LNCaP clone FGC (cell line): Measurements from ENCODE around the gene HADHB.

ENCODE experiments used
- DNase-seq: peaks from one replicate; pipeline ENCODE4 v3.0.0-alpha.2; 2011; ENCODE audit warnings: low read depth
- H3K4me3 ChIP-seq: 2 replicates; pipeline ENCODE4 v1.5.1; 2011; ENCODE audit warnings: mild to moderate bottlenecking, low read depth, low read length, control low read depth
- TF ChIP-seq, protein P1 (sequence below): IDR thresholded peaks from 2 replicates; pipeline ENCODE4 v1.5.1; 2012; ENCODE audit warnings: mild to moderate bottlenecking; ENCODE audit not compliant: control insufficient read depth, insufficient read depth; ENCODE audit errors: extremely low read depth

HADHB gene

DNA sequence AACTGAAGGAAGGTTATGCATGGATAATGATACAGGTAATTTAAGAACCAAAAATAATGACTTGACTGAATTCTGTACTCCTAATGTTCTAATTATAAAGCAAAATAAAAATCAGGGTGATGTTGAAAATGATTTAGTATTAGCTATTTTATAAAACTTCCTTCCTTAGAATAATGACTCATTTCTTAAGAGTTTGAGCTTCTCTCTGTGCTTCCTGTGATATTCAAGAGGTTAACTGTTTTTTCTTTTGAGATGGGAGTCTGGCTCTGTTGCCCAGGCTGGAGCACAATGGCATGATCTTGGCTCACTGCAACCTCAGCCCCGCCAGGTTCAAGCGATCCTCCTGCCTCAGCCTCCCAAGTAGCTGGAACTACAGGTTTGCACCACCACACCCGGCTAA is 15.1 kb upstream of the HADHB start:
- no peak for DNase-seq
- no peak overlapping the region for H3K4me3 ChIP-seq
- TF ChIP-seq, protein P1, sequence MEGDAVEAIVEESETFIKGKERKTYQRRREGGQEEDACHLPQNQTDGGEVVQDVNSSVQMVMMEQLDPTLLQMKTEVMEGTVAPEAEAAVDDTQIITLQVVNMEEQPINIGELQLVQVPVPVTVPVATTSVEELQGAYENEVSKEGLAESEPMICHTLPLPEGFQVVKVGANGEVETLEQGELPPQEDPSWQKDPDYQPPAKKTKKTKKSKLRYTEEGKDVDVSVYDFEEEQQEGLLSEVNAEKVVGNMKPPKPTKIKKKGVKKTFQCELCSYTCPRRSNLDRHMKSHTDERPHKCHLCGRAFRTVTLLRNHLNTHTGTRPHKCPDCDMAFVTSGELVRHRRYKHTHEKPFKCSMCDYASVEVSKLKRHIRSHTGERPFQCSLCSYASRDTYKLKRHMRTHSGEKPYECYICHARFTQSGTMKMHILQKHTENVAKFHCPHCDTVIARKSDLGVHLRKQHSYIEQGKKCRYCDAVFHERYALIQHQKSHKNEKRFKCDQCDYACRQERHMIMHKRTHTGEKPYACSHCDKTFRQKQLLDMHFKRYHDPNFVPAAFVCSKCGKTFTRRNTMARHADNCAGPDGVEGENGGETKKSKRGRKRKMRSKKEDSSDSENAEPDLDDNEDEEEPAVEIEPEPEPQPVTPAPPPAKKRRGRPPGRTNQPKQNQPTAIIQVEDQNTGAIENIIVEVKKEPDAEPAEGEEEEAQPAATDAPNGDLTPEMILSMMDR, result no peak

DNA sequence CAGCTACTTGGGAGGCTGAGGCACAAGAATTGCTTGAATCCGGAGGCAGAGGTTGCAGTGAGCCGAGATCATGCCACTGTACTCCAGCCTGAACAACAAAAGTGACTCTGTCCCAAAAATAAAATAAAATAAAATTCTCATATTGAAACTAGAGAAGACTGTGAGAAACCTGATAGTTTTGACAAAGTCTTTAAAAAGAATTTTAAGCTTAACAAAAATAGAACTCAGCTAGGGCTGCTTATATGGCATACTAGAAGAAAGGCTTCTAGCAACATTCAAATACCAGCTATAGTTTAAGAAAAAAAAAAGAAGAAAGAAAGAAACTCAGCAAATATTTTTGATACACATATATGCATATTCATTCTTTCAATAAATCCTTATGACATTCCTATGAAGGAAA is 13.9 kb upstream of the HADHB start:
- no peak overlapping the region for H3K4me3 ChIP-seq
- TF ChIP-seq, protein P1, result no peak
- DNase-seq, result no peak

DNA sequence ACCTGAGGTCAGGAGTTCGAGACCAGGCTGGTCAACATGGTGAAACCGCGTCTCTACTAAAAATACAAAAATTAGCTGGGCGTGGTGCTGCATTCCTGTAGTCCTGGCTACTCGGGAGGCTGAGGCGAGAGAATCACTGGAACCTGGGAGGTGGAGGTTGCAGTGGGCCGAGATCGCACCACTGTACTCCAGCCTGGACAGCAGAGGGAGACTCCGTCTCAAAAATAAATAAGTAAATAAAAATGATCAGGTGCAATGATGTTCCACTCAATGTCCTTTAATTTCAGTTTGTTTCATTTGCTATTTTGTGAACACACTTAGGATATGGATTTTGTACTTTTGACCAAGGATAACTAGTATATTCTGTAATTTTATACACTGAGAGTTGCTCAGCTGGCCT is 9.7 kb upstream of the HADHB start:
- DNase-seq, result no peak
- TF ChIP-seq, protein P1, result peak; percentile 47

DNA sequence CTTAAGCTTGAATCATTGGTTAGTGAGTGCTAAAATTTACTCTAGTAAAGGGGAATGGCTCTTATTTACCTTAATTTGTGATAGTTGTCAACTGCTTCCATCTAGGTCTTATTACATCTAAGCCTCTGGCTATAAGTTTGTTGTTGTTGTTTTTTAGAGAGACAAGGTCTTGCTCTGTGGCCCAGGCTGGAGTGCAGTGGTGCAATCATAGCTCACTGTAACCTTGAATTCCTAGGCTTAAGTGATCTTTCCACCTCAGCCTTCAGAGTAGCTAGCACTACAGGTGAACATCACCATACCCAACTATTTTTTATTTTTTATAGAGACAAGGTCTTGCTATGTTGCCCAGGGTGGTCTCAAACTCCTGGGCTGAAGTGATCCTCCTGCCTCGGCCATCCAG is 6.9 kb upstream of the HADHB start:
- no peak overlapping the region for H3K4me3 ChIP-seq
- no peak for DNase-seq
- TF ChIP-seq, protein P1, result no peak

More for the DNA sequence above, 9.7 kb upstream of the HADHB start:
- no peak overlapping the region for H3K4me3 ChIP-seq

DNA sequence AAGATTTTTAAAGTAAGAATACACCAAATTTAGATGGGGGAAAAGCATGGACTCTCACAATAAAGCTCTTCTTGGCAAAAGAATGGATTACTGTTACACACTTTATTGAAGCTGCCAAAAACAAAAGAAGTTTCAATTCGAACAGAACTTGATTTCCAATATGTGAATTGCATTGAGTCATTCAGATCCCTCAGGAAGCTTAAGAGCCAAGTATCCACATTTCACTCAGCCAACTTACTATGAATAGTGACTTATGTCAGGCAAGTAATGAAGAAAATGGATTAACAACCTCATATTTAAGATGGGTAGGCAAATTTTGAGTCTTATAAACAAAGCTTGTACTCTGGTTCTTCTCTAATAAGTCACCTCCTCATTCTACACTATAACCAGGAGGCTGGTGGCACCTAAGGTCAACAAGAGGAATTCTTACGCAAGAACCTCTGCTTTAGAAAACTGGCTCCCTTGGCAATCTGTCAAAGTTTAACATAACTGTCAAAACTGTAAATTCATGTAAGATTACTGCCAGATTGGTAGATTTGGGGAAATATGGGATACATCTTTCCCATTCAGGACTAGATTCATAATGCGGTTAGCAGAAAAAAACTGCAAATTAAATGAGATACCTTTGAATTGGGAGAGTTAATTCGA is 6.3 kb upstream of the HADHB start:
- TF ChIP-seq, protein P1, result no peak
- H3K4me3 ChIP-seq, result no peak overlapping the region
- DNase-seq, result no peak

DNA sequence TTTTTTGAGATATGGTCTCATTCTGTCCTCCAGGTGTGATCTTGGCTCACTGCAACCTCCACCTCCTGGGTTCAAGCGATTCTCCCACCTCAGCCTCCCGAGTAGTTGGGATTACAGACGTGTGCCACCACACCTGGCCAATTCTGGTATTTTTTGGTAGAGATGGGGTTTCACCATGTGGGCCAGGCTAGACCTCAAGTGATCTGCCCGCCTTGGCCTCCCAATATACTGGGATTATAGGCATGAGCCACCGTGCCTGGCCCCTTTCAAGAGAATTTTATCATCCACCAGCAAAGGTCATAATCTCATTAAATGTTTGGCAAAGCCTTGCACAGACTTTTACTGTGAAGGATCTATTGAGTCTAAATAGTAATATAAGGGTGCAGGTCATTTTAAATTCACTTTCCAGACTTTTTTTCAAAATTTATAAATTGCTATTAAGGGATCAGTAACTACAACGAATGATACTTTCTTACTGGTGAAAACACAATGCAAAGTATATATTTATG is 2.8 kb upstream of the HADHB start:
- TF ChIP-seq, protein P1, result no peak
- DNase-seq, result no peak
- no peak overlapping the region for H3K4me3 ChIP-seq
